Suprapubic skin (tissue), 4 donors: ENCODE results near the gene DBN1. TPM values are rescaled to one million over a fixed set of nuclear protein-coding genes. Genes with fewer than 3 reads are reported as not detected.

ENCODE experiments used
- DNase-seq, 2 donors: peaks; one replicate each; pipeline ENCODE4 v3.0.0-alpha.2; 2019; ENCODE audit warnings: low spot score in 2 of 2
- H3K27ac ChIP-seq: fragments of 200-600 bp; sonication (generic); one replicate; pipeline ENCODE4 v1.5.1; 2019
- H3K27me3 ChIP-seq: fragments of 200-600 bp; sonication (generic); one replicate; pipeline ENCODE4 v1.5.1; 2019
- H3K36me3 ChIP-seq: fragments of 200-600 bp; sonication (generic); one replicate; pipeline ENCODE4 v1.5.1; 2019
- H3K4me1 ChIP-seq: fragments of 200-600 bp; sonication (generic); one replicate; pipeline ENCODE4 v1.5.1; 2019
- H3K4me3 ChIP-seq: fragments of 200-600 bp; sonication (generic); one replicate; pipeline ENCODE4 v1.5.1; 2019; ENCODE audit warnings: mild to moderate bottlenecking
- H3K9me3 ChIP-seq: fragments of 200-600 bp; sonication (generic); one replicate; pipeline ENCODE4 v1.5.1; 2019
- EP300 ChIP-seq: sonication (generic); formaldehyde crosslinking; IDR thresholded peaks from one replicate; pipeline ENCODE4 v1.6.1; 2017; ENCODE audit warnings: antibody characterized with exemption
- POLR2A ChIP-seq, 2 donors: fragments of 450-650 bp; IDR thresholded peaks; one replicate each; pipeline ENCODE4 v1.6.1; 2017; ENCODE audit warnings: antibody characterized with exemption in 2 of 2, mild to moderate bottlenecking in 2 of 2, moderate library complexity in 2 of 2
- POLR2AphosphoS5 ChIP-seq, 3 donors: sonication (generic); formaldehyde crosslinking; IDR thresholded peaks; one replicate each; pipeline ENCODE4 v1.6.1; 2017; ENCODE audit warnings: antibody characterized with exemption in 3 of 3
- WGBS: methylation state at CpG from one replicate; pipeline ENCODE4 v1.1.5; 2018; 5-methylcytosine and 5-hydroxymethylcytosine counted together
- total RNA-seq, 4 donors: library from RNA; depleted of rRNA; stranded (reverse); fragments of >200 nt; gene quantifications; one replicate each; pipeline ENCODE4 v1.1.0, GENCODE V29; 2016
- TF ChIP-seq, protein P1 (sequence below), 2 donors: fragments of 200-600 bp in 1 of 2; fragments of 450-650 bp in 1 of 2; sonication (generic) in 1 of 2; IDR thresholded peaks; one replicate each; pipeline ENCODE4 v1.5.1; 2016 to 2019; ENCODE audit warnings: antibody characterized with exemption in 2 of 2, mild to moderate bottlenecking in 1 of 2, moderate library complexity in 1 of 2

DBN1 gene
- 10 to 100 TPM; 13.1 to 43.4 (median 25.3) TPM for total RNA-seq

DNA sequence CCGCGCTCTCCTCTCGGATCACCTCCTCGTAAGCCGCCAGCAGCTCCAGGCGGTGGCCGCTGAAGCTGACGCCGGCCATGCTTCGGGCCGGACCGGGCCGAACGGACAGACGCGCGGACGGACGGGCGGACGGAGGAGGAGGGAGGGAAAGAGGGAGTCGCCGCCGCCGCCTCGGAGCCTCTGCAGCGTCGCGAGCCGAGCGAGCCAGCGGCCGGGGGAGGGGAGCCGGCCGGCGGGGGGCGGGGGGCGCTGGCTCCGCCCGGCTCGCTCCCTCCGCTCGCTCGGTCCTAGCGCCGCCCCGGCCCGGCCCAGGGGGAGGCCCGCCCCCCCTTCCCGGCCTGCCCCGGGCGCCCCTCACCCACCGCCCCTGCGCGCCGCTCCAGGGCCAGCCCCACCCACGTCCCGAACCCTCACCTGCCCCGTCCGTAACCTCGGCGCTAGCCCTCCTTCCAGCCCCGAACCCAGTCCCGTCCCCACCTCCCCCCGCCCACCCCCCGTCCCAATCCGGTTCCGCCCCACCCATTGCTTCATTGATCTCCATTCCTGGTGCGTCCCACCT, at the start of gene DBN1:
DBN1 (minus strand) TSS at position 192 of the 559 bp plus-strand sequence; CDS start at position 79, 113 bp downstream.
- no peak for DNase-seq
- Histone ChIP-seq H3K4me1 (peaks cover 62% of the 10 kb centered on the region), H3K4me3 (peak within 1 kb of the TSS; percentile 85), H3K9me3 (no peaks in the 10 kb centered on the region), H3K36me3 (no peaks in the 10 kb centered on the region), H3K27me3 (no peaks in the 10 kb centered on the region), H3K27ac (peak within 1 kb of the TSS; percentile 88)
- TF ChIP-seq, protein P1, sequence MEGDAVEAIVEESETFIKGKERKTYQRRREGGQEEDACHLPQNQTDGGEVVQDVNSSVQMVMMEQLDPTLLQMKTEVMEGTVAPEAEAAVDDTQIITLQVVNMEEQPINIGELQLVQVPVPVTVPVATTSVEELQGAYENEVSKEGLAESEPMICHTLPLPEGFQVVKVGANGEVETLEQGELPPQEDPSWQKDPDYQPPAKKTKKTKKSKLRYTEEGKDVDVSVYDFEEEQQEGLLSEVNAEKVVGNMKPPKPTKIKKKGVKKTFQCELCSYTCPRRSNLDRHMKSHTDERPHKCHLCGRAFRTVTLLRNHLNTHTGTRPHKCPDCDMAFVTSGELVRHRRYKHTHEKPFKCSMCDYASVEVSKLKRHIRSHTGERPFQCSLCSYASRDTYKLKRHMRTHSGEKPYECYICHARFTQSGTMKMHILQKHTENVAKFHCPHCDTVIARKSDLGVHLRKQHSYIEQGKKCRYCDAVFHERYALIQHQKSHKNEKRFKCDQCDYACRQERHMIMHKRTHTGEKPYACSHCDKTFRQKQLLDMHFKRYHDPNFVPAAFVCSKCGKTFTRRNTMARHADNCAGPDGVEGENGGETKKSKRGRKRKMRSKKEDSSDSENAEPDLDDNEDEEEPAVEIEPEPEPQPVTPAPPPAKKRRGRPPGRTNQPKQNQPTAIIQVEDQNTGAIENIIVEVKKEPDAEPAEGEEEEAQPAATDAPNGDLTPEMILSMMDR (IDR thresholded peaks at IDR 0.05), result no peak
- TF ChIP-seq EP300, result no peak
- no peak for TF ChIP-seq POLR2AphosphoS5 (IDR thresholded peaks at IDR 0.05)
- TF ChIP-seq POLR2A (IDR thresholded peaks at IDR 0.05), result no peak
- WGBS, result 6% methylated on average over 17 of the region's 69 CpGs

DNA sequence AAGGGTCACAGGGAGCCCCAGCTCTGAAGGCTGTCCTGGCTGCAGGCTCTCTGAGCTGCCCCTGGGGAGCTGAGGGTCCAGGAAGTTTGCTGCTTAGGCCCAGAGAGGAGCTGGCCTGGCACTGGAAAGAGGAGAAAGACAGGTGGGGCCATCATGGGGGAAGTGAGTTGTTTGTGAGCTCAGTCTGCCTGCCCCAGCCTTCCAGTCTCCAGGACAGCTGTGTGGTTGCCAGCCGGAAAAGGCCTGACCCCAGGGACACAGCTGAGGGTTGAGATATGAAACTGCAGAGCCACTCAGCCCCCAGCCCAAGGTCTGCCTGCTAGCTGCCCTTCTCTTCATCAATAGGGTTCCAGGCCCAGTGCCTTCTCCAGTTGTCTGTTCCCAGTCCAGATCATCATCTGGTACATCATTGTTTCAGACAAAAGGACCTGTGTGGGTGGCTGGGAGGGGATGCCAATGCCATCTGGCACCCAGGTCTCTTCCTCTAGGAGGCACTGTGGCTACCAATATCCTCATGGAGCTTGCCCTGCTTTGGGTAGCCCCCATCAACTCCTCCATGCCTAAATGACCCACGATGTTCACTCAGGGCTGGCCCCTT, 47.6 kb upstream of the DBN1 start:
- TF ChIP-seq, protein P1 (IDR thresholded peaks at IDR 0.05), result no peak
- TF ChIP-seq POLR2A (IDR thresholded peaks at IDR 0.05) (no peak), EP300 (no peak), POLR2AphosphoS5 (IDR thresholded peaks at IDR 0.05) (no peak)
- no peaks in the 10 kb centered on the region for H3K27me3 ChIP-seq
- H3K9me3 ChIP-seq, result no peaks in the 10 kb centered on the region
- H3K4me3 ChIP-seq, result no peak overlapping the region
- no peak for DNase-seq
- H3K27ac ChIP-seq, result no peak overlapping the region
- peaks cover 55% of the 10 kb centered on the region for H3K36me3 ChIP-seq
- whole genome bisulfite sequencing, result 100% methylated on average over 1 of the region's 2 CpGs
- H3K4me1 ChIP-seq, result peaks cover 12% of the 10 kb centered on the region

DNA sequence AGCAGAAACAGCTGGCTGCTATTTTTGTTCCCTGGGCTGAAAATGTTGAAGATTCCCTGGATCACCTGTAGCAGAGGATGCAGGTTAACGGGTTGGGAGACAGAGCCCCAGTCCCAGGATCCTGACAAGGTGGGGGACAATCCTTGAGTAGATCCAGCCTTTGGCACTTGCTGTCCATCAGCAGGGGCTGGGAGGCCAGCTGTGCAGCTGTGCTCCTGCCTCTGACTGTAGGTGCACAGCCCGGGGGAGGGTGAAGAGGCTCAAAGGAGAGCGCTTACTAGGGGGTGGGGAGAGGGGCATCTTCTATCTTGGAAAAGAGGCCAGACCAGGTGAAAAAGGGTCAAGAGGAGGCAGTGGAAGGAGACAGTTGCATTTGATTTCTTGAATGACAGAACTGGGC, 46.8 kb upstream of the DBN1 start:
- Histone ChIP-seq H3K4me3 (no peak overlapping the region), H3K36me3 (peaks cover 55% of the 10 kb centered on the region), H3K27ac (no peak overlapping the region), H3K4me1 (peaks cover 19% of the 10 kb centered on the region), H3K27me3 (no peaks in the 10 kb centered on the region), H3K9me3 (no peaks in the 10 kb centered on the region)
- WGBS, result 97% methylated on average over 3 of the region's 3 CpGs
- TF ChIP-seq POLR2AphosphoS5 (IDR thresholded peaks at IDR 0.05) (no peak), POLR2A (IDR thresholded peaks at IDR 0.05) (no peak), EP300 (no peak)
- TF ChIP-seq, protein P1 (IDR thresholded peaks at IDR 0.05), result no peak
- no peak for DNase-seq

DNA sequence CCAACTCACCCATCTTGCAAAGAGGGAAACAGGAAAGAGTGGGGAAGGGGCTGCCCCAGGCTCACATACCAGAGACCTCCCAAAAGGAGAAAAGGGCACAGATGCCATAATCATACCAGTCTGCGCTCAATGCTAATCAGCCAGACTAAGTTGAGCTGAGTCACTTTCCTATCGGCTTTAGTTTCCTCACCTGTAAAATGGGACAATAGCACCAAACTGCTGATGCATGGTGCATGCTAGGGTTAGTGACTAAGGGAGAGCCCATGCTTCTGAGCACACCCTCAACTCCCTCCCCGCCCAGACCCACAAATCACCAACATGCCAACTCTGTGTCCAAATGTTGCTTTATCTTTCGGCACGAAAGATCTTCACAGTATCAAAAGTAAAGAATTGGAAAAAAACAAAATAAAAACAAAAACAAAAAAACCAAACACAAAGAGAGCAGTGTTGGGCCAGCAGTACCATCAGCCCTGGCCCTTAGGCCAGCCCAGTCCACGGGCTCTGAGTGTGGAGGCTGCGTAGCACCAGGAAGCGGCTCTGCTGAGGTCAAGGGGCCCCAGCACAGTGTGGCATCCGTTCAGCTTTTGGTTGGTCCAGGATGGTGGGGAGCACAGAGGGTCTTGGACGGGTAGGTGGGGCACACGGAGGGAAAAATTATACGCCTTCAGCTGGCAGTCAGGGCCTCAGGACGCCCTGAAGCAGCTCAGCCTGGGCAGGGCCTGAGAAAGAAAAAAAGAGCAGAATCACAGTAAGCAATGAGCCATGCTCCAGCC, 46.2 kb upstream of the DBN1 start:
- no peaks in the 10 kb centered on the region for H3K9me3 ChIP-seq
- H3K4me1 ChIP-seq, result peaks cover 23% of the 10 kb centered on the region
- H3K36me3 ChIP-seq, result peaks cover 56% of the 10 kb centered on the region
- H3K27ac ChIP-seq, result no peak overlapping the region
- no peak overlapping the region for H3K4me3 ChIP-seq
- WGBS, result 85% methylated on average over 13 of the region's 13 CpGs
- TF ChIP-seq POLR2AphosphoS5 (IDR thresholded peaks at IDR 0.05) (no peak), POLR2A (IDR thresholded peaks at IDR 0.05) (no peak), EP300 (no peak)
- TF ChIP-seq, protein P1 (IDR thresholded peaks at IDR 0.05), result no peak
- H3K27me3 ChIP-seq, result no peaks in the 10 kb centered on the region
- DNase-seq, result no peak
